Muscle of arm (tissue), 12 donors: ENCODE data around the gene ZNF57. TPM values are rescaled to one million over a fixed set of nuclear protein-coding genes. Genes with fewer than 3 reads are reported as not detected.
"Not testable (repeated sequence)": the region's sequence is repeated elsewhere in the genome, so short reads cannot be mapped to it uniquely, and the experiment has no call there.

Source experiments
- DNase-seq: peaks from one replicate; pipeline ENCODE4 v3.0.0-alpha.2; 2013
- polyA plus RNA-seq, 12 donors: library from polyadenylated mRNA; unstranded; fragments of 120-200 nt; gene quantifications; one replicate each; pipeline ENCODE4 v1.2.1, GENCODE V29; 2013; ENCODE audit not compliant: insufficient read length in 12 of 12

The ZNF57 gene
- polyA plus RNA-seq, 12 donors: 2.9 to 11.6 (median 3.5) TPM; not detected in 2

- DNase-seq: no peak
Observed at GRCh38 chr19:2888731-2889224, 11.9 kb upstream of the ZNF57 start.

- not testable (repeated sequence) for DNase-seq
Observed at GRCh38 chr19:2890531-2890930, 10.2 kb upstream of the ZNF57 start.

- no peak for DNase-seq
Observed at GRCh38 chr19:2896694-2897093, 4.0 kb upstream of the ZNF57 start.

- no peak for DNase-seq
Observed at GRCh38 chr19:2902590-2903218, 2.0 kb downstream of the ZNF57 start.

- DNase-seq: not testable (repeated sequence)
Observed at GRCh38 chr19:2903326-2903725, 2.6 kb downstream of the ZNF57 start.

- no peak for DNase-seq
Observed at GRCh38 chr19:2905918-2906519, 5.3 kb downstream of the ZNF57 start.

- no peak for DNase-seq
Observed at GRCh38 chr19:2906631-2907195, 6.0 kb downstream of the ZNF57 start.

- DNase-seq: no peak
Observed at GRCh38 chr19:2912306-2912705, 11.6 kb downstream of the ZNF57 start.

- DNase-seq: no peak
Observed at GRCh38 chr19:2917275-2918184, 16.8 kb downstream of the ZNF57 start.

GRCh38 chr19:2922987-2923386, 22.3 kb downstream of the ZNF57 start:
- DNase-seq: no peak

- DNase-seq: peak; percentile 29
Observed at GRCh38 chr19:2923510-2923909, 22.8 kb downstream of the ZNF57 start.

- DNase-seq: no peak
Observed at GRCh38 chr19:2926341-2927031, 25.8 kb downstream of the ZNF57 start.

GRCh38 chr19:2927032-2927430, 26.3 kb downstream of the ZNF57 start:
- DNase-seq: no peak

GRCh38 chr19:2933490-2933910, 32.8 kb downstream of the ZNF57 start:
- no peak for DNase-seq

GRCh38 chr19:2935863-2936262, 35.1 kb downstream of the ZNF57 start:
- DNase-seq: not testable (repeated sequence)

- DNase-seq: no peak
Observed at GRCh38 chr19:2942928-2943640, 42.4 kb downstream of the ZNF57 start.

- DNase-seq: no peak
Observed at GRCh38 chr19:2944403-2944774, 43.7 kb downstream of the ZNF57 start.

- peak; percentile 99 for DNase-seq
Observed at GRCh38 chr19:2944775-2945574, 44.2 kb downstream of the ZNF57 start, which contains the start of gene ZNF77. Gene ZNF77 (minus strand): TSS chr19:2944971. CDS start chr19:2944840, 131 bp downstream.

GRCh38 chr19:2945575-2946184, 45.0 kb downstream of the ZNF57 start:
- DNase-seq: no peak

- no peak for DNase-seq
Observed at GRCh38 chr19:2949939-2950285, 49.2 kb downstream of the ZNF57 start.
